Central memory CD8-positive, alpha-beta T cell (primary cell): ENCODE data around the gene ZDHHC21.

Experiments
- ATAC-seq: fragments of 150-1000 bp; cut with Tn5 transposase; replicated peaks from 2 replicates; pipeline ENCODE4 v1.10.0; 2022; ENCODE audit warnings: mild to moderate bottlenecking, moderate FRiP score, moderate number of reproducible peaks; ENCODE audit not compliant: poor library complexity, severe bottlenecking; ENCODE audit errors: extremely low read depth
- DNase-seq, 2 donors: peaks; one replicate each; pipeline ENCODE4 v3.0.0; 2021; ENCODE audit warnings: low spot score in 2 of 2
- H3K27ac Mint-ChIP-seq: one replicate; pipeline ENCODE4 v1.8.0; 2022; ENCODE audit warnings: low read depth, mild to moderate bottlenecking, moderate library complexity, mixed read lengths
- H3K27me3 Mint-ChIP-seq: one replicate; pipeline ENCODE4 v1.8.0; 2022; ENCODE audit warnings: mixed read lengths
- H3K36me3 Mint-ChIP-seq: one replicate; pipeline ENCODE4 v1.8.0; 2022; ENCODE audit warnings: mild to moderate bottlenecking, moderate library complexity, mixed read lengths; ENCODE audit not compliant: insufficient read depth
- H3K4me1 Mint-ChIP-seq: one replicate; pipeline ENCODE4 v1.8.0; 2022; ENCODE audit warnings: mixed read lengths
- H3K4me3 Mint-ChIP-seq: one replicate; pipeline ENCODE4 v1.8.0; 2022; ENCODE audit warnings: mild to moderate bottlenecking, moderate library complexity, mixed read lengths
- H3K9me3 Mint-ChIP-seq: one replicate; pipeline ENCODE4 v1.8.0; 2022; ENCODE audit warnings: mixed read lengths

Gene ZDHHC21

DNA sequence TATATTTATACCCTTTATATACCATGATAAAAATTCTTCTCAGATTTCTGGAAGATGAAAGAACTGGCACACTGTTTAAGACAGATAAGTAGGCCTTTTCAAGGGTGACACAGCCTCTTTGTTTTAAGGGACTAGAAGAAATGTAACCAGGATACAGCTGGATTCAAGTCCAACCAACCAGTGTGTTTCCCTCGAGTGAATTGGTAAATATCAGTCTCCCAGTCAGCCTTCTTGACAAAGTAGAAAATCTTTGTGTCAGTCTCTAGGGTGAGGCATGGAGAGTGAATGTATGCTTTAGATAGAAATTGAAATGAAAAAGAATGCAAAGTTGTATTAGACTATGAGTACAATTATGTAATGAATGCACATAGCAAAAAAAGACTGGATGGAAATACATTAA, 119.1 kb downstream of the ZDHHC21 start:
- Mint-ChIP-seq H3K27ac (no peak overlapping the region), H3K9me3 (peaks cover 29% of the 10 kb centered on the region), H3K4me1 (no peaks in the 10 kb centered on the region), H3K27me3 (no peaks in the 10 kb centered on the region), H3K4me3 (no peak overlapping the region), H3K36me3 (peaks cover 2% of the 10 kb centered on the region)
- DNase-seq, result no peak
- ATAC-seq, result no peak

GRCh38 chr9:14573319-14573718, 119.9 kb downstream of the ZDHHC21 start:
- no peak overlapping the region for H3K4me3 Mint-ChIP-seq
- H3K4me1 Mint-ChIP-seq, result no peaks in the 10 kb centered on the region
- no peaks in the 10 kb centered on the region for H3K27me3 Mint-ChIP-seq
- peaks cover 29% of the 10 kb centered on the region for H3K9me3 Mint-ChIP-seq
- H3K36me3 Mint-ChIP-seq, result peaks cover 2% of the 10 kb centered on the region
- ATAC-seq, result no peak
- no peak for DNase-seq
- no peak overlapping the region for H3K27ac Mint-ChIP-seq

GRCh38 chr9:14565352-14566016, 127.7 kb downstream of the ZDHHC21 start:
- Mint-ChIP-seq H3K27me3 (no peaks in the 10 kb centered on the region), H3K9me3 (peaks cover 13% of the 10 kb centered on the region), H3K4me3 (no peak overlapping the region), H3K4me1 (no peaks in the 10 kb centered on the region), H3K27ac (no peak overlapping the region), H3K36me3 (no peaks in the 10 kb centered on the region)
- DNase-seq (no peak), ATAC-seq (no peak)

- ATAC-seq (no peak), DNase-seq (no peak)
- Mint-ChIP-seq H3K27me3 (no peaks in the 10 kb centered on the region), H3K36me3 (no peaks in the 10 kb centered on the region), H3K4me1 (no peaks in the 10 kb centered on the region), H3K27ac (no peak overlapping the region), H3K9me3 (peaks cover 6% of the 10 kb centered on the region), H3K4me3 (no peak overlapping the region)
Measured at GRCh38 chr9:14563902-14564624, 129.2 kb downstream of the ZDHHC21 start.

- Mint-ChIP-seq H3K27me3 (no peaks in the 10 kb centered on the region), H3K4me1 (no peaks in the 10 kb centered on the region), H3K36me3 (no peaks in the 10 kb centered on the region), H3K4me3 (no peak overlapping the region), H3K9me3 (peaks cover 9% of the 10 kb centered on the region), H3K27ac (no peak overlapping the region)
- ATAC-seq (no peak), DNase-seq (no peak)
Measured at GRCh38 chr9:14561929-14562405, 131.3 kb downstream of the ZDHHC21 start.
